Testis (tissue), 2 donors: ENCODE measurements around the gene CIBAR2.

Experiments
- CTCF ChIP-seq, 3 experiments: fragments of 450-650 bp in 2 of 3; fragments of 200-600 bp in 1 of 3; sonication (generic) in 1 of 3; IDR thresholded peaks; one replicate each; pipeline ENCODE4 v1.5.1; 2016 to 2019; ENCODE audit warnings: antibody characterized with exemption in 3 of 3, mild to moderate bottlenecking in 2 of 3, moderate library complexity in 1 of 3
- POLR2A ChIP-seq: fragments of 450-650 bp; IDR thresholded peaks from one replicate; pipeline ENCODE4 v1.6.1; 2017; ENCODE audit warnings: antibody characterized with exemption, mild to moderate bottlenecking, moderate library complexity

- TF ChIP-seq POLR2A (no peak), CTCF (IDR thresholded peaks at IDR 0.05) (no peak)
Measured at GRCh38 chr16:85145734-85146531, 33.7 kb upstream of the CIBAR2 start.
